HG02885 (cell line): ENCODE results near the gene CHADL.
"Not testable (repeated sequence)": the region's sequence is repeated elsewhere in the genome, so short reads cannot be mapped to it uniquely, and the experiment has no call there.

ENCODE experiments used
- ATAC-seq: cut with Tn5 transposase; IDR thresholded peaks from one replicate; pipeline ENCODE4 v1.9.1; 2021; ENCODE audit warnings: mild to moderate bottlenecking; ENCODE audit not compliant: unreplicated experiment, poor library complexity

CHADL gene

GRCh38 chr22:41197038-41197972 lies 43.4 kb downstream of the CHADL start:
- peak; percentile 91 for ATAC-seq

- ATAC-seq: no peak
These were observed 46.9 kb downstream of the CHADL start for GRCh38 chr22:41193829-41194228.

GRCh38 chr22:41191467-41191866 lies 49.3 kb downstream of the CHADL start:
- no peak for ATAC-seq

- no peak for ATAC-seq
These were observed 56.1 kb downstream of the CHADL start for GRCh38 chr22:41184679-41185078.

GRCh38 chr22:41181349-41182241 lies 59.1 kb downstream of the CHADL start:
- no peak for ATAC-seq

- ATAC-seq: no peak
These were observed 59.8 kb downstream of the CHADL start for GRCh38 chr22:41180926-41181325.

GRCh38 chr22:41180362-41180761 lies 60.4 kb downstream of the CHADL start:
- ATAC-seq: not testable (repeated sequence)
